Endothelial cell of umbilical vein (primary cell): Measurements from ENCODE around the gene DOCK4. TPM values are rescaled to one million over a fixed set of nuclear protein-coding genes. Genes with fewer than 3 reads are reported as not detected.

Source experiments
- BruUV-seq: library from RNA; stranded (reverse); fragments of 400-500 nt; replicated peaks from 2 replicates; lab custom pipeline; 2021; lab: Mats Ljungman, UMichigan
- CTCF ChIA-PET: fragments of 300-600, 350-600 bp; sonication (Branson Sonifier 250); formaldehyde crosslinking; loops from one replicate; lab custom pipeline; 2021; ENCODE audit warnings: antibody characterized with exemption, inconsistent platforms; lab: Charles Lee
- POLR2A ChIA-PET: fragments of 300-600, 350-600 bp; sonication (Branson Sonifier 250); formaldehyde crosslinking; loops from one replicate; lab custom pipeline; 2021; ENCODE audit warnings: antibody characterized with exemption, inconsistent platforms; lab: Charles Lee
- DNase-seq: peaks from one replicate; pipeline ENCODE4 v3.0.0-alpha.2; 2011; ENCODE audit warnings: low read depth, low spot score
- FAIRE-seq: peaks from 2 replicates; lab custom pipeline; 2011; peaks lifted over from hg19 to GRCh38; lab: Jason Lieb, UNC
- H2AFZ ChIP-seq: 2 replicates; pipeline ENCODE4 v1.6.0; 2012; ENCODE audit warnings: low read depth, low read length, control low read depth, inconsistent platforms
- H3K27ac ChIP-seq: 2 replicates; pipeline ENCODE4 v1.5.1; 2011; ENCODE audit warnings: low read depth, mild to moderate bottlenecking, control low read depth, low read length, moderate library complexity; ENCODE audit not compliant: insufficient read depth
- H3K27me3 ChIP-seq, 2 experiments: 2 replicates each; pipeline versions ENCODE4 v1.6.0 to v1.6.1; 2011; ENCODE audit warnings: low read length in 2 of 2, mixed read lengths in 1 of 2; ENCODE audit not compliant: control insufficient read depth in 2 of 2, insufficient read depth in 2 of 2
- H3K36me3 ChIP-seq, 2 experiments: 2 replicates in 1 of 2; 3 replicates in 1 of 2; pipeline ENCODE4 v1.5.1; 2011; ENCODE audit warnings: low read length in 2 of 2, mild to moderate bottlenecking in 1 of 2, moderate library complexity in 1 of 2; ENCODE audit not compliant: control insufficient read depth in 2 of 2, insufficient read depth in 2 of 2; ENCODE audit errors: extremely low read depth in 1 of 2
- H3K4me1 ChIP-seq: 3 replicates; pipeline ENCODE4 v1.5.1; 2011; ENCODE audit warnings: mild to moderate bottlenecking, low read length; ENCODE audit not compliant: control insufficient read depth, insufficient read depth; ENCODE audit errors: extremely low read depth
- H3K4me2 ChIP-seq: 2 replicates; pipeline ENCODE4 v1.6.1; 2011; ENCODE audit warnings: low read length, control low read depth, mixed read lengths; ENCODE audit not compliant: insufficient read depth
- H3K4me3 ChIP-seq, 3 experiments: fragments of 200-600 bp in 1 of 3; sonication (generic), shearing (Covaris generic) in 1 of 3; replicated peaks in 1 of 3; 2 replicates each; pipeline ENCODE4 v1.5.1; 2011 to 2016; ENCODE audit warnings: control low read depth in 3 of 3, low read length in 3 of 3, mild to moderate bottlenecking in 2 of 3, inconsistent platforms in 1 of 3, low read depth in 1 of 3, moderate library complexity in 1 of 3; ENCODE audit not compliant: insufficient read depth in 1 of 3
- H3K79me2 ChIP-seq: 2 replicates; pipeline ENCODE4 v1.6.0; 2012; ENCODE audit warnings: low read length, inconsistent platforms; ENCODE audit not compliant: control insufficient read depth, insufficient read depth
- H3K9ac ChIP-seq: replicated peaks from 2 replicates; pipeline ENCODE3; 2011; ENCODE audit warnings: low read length, control low read depth; ENCODE audit not compliant: insufficient read depth; ENCODE audit errors: extremely low read depth
- H3K9me1 ChIP-seq: replicated peaks from 3 replicates; pipeline ENCODE4 v1.6.0; 2011; ENCODE audit warnings: mild to moderate bottlenecking, low read length; ENCODE audit not compliant: control insufficient read depth, insufficient read depth; ENCODE audit errors: extremely low read depth
- H3K9me3 ChIP-seq: replicated peaks from 2 replicates; pipeline ENCODE4 v1.5.1; 2012; ENCODE audit warnings: low read length, inconsistent platforms; ENCODE audit not compliant: control insufficient read depth, insufficient read depth
- H4K20me1 ChIP-seq: replicated peaks from 2 replicates; pipeline ENCODE3; 2011; ENCODE audit warnings: mild to moderate bottlenecking, low read length; ENCODE audit not compliant: control insufficient read depth, insufficient read depth; ENCODE audit errors: extremely low read depth
- EZH2 ChIP-seq: IDR thresholded peaks from 2 replicates; pipeline ENCODE4 v1.6.1; 2012; ENCODE audit warnings: borderline replicate concordance, low read depth, mild to moderate bottlenecking, moderate library complexity, low read length, inconsistent platforms; ENCODE audit not compliant: severe bottlenecking
- FOS ChIP-seq: IDR thresholded peaks from 2 replicates; pipeline ENCODE4 v1.6.1; 2011; ENCODE audit warnings: mild to moderate bottlenecking, low read length, moderate library complexity, borderline replicate concordance; ENCODE audit not compliant: insufficient read depth
- GATA2 ChIP-seq: IDR thresholded peaks from 2 replicates; pipeline ENCODE4 v1.7.0; 2011; ENCODE audit warnings: low read depth, mild to moderate bottlenecking, moderate library complexity, mixed read lengths, low read length; ENCODE audit not compliant: insufficient read length, insufficient read depth
- JUN ChIP-seq: IDR thresholded peaks from 2 replicates; pipeline ENCODE4 v1.6.1; 2011; ENCODE audit warnings: borderline replicate concordance, low read depth; ENCODE audit not compliant: insufficient read length, insufficient read depth
- MYC ChIP-seq: IDR thresholded peaks from one replicate; pipeline ENCODE4 v1.6.1; 2011; ENCODE audit warnings: mild to moderate bottlenecking, low read depth, low read length
- POLR2A ChIP-seq: IDR thresholded peaks from 2 replicates; pipeline ENCODE4 v1.6.1; 2012; ENCODE audit warnings: low read depth, mild to moderate bottlenecking, control low read depth, low read length
- POLR2AphosphoS5 ChIP-seq: IDR thresholded peaks from 2 replicates; pipeline ENCODE4 v1.6.1; 2012; ENCODE audit warnings: low read depth, mild to moderate bottlenecking, control low read depth, low read length, moderate library complexity; ENCODE audit not compliant: insufficient read depth
- dilution Hi-C: fragments of 300-500 bp; cut with MboI; formaldehyde crosslinking; loops from one replicate; pipeline ENCODE4 v1.15.0; 2019; ENCODE audit warnings: low sequenced_read_pairs; ENCODE audit not compliant: extremely low pct_ligation_motif_present
- intact Hi-C: fragments of 100-400 bp; cut with micrococcal nuclease; formaldehyde crosslinking; loops from one replicate; pipeline ENCODE4 v1.10.0; 2022
- polyA plus RNA-seq, 4 experiments: library from polyadenylated mRNA; depleted of rRNA in 3 of 4; stranded (reverse) in 3 of 4; unstranded in 1 of 4; fragments of >200 nt; gene quantifications; 2 replicates each; pipeline versions ENCODE4 v1.2.1 to v1.2.3, GENCODE V29; 2011 to 2012; ENCODE audit warnings: missing spikeins in 1 of 4
- total RNA-seq: library from RNA; stranded (reverse); gene quantifications from 2 replicates; pipeline ENCODE4 v1.2.3, GENCODE V29; 2021
- TF ChIP-seq, protein P1 (sequence below): IDR thresholded peaks from 2 replicates; pipeline ENCODE4 v1.6.1; 2011; ENCODE audit not compliant: insufficient read depth, insufficient read length
- TF ChIP-seq, protein P2 (sequence below), 2 donors: IDR thresholded peaks; 1 replicate in 1 of 2; 2 replicates in 1 of 2; pipeline ENCODE4 v1.5.1; 2011; ENCODE audit warnings: low read length in 2 of 2, mild to moderate bottlenecking in 2 of 2, moderate library complexity in 2 of 2, control low read depth in 1 of 2, inconsistent platforms in 1 of 2, low read depth in 1 of 2; ENCODE audit not compliant: insufficient read depth in 1 of 2; ENCODE audit errors: extremely low read depth in 1 of 2

Gene DOCK4
- total and polyA plus RNA-seq, 2 donors (not counting 3 experiments of a cell fraction or from before 2014, with no cell fraction given): 47.4 to 164 TPM

DNA sequence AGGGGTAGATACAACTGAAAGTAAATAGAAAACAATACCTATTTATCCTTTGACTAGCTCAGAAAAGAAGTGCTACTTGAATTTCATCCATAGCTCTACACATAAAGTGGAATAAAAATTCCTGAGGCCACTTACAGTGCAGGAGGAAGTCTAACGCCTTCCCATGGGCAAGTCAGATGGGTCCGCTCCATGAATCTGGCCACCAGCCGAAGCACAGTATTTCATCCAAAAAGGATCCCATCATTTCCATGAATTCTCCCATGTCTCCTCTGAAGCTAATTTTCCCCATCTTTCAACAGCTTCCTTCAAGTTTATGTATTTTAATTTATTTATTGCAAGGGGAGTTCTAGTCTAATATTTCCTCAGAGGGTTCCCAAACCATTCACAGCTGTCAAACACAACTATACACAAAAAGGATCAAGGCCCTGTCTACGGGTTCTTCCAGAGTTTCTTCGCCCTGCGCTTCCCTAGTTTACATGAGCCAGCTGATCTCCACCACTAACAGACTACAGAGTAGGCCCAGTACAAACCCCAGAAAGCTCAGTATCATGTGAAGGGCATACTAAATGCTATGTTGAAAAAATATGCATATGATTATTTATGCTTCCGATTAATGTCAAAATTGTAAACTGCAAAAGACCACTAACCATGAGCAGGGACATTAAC is 184.7 kb downstream of the DOCK4 start:
- peaks cover 86% of the 10 kb centered on the region for H3K79me2 ChIP-seq
- H3K9ac ChIP-seq: no peak overlapping the region
- POLR2A ChIA-PET: interaction anchor here (1.0 kb wide), 1 partner anchor 184 kb away, joined by 4 read pairs; no protein-coding TSS in a partner anchor
- no peaks in the 10 kb centered on the region for H3K9me1 ChIP-seq
- no peak overlapping the region for H2AFZ ChIP-seq
- CTCF ChIA-PET: interaction anchor here (0.7 to 1.8 kb wide), 2 partner anchors 10 to 59 kb away, joined by 3 to 4 read pairs; no protein-coding TSS in a partner anchor
- no peaks in the 10 kb centered on the region for H3K27me3 ChIP-seq
- DNase-seq (no peak), FAIRE-seq (no peak)
- no TSS peak for BruUV-seq
- dilution Hi-C loops (no loop called here), intact Hi-C loops (loop anchor here (10.0 kb wide), 1 partner anchor 393 kb away; no protein-coding TSS in a partner anchor)
- no peak overlapping the region for H3K27ac ChIP-seq
- TF ChIP-seq POLR2AphosphoS5 (no peak), POLR2A (no peak), JUN (no peak), MYC (no peak), FOS (no peak), GATA2 (no peak), EZH2 (no peak)
- TF ChIP-seq, protein P1, sequence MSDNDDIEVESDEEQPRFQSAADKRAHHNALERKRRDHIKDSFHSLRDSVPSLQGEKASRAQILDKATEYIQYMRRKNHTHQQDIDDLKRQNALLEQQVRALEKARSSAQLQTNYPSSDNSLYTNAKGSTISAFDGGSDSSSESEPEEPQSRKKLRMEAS: no peak
- TF ChIP-seq, protein P2, sequence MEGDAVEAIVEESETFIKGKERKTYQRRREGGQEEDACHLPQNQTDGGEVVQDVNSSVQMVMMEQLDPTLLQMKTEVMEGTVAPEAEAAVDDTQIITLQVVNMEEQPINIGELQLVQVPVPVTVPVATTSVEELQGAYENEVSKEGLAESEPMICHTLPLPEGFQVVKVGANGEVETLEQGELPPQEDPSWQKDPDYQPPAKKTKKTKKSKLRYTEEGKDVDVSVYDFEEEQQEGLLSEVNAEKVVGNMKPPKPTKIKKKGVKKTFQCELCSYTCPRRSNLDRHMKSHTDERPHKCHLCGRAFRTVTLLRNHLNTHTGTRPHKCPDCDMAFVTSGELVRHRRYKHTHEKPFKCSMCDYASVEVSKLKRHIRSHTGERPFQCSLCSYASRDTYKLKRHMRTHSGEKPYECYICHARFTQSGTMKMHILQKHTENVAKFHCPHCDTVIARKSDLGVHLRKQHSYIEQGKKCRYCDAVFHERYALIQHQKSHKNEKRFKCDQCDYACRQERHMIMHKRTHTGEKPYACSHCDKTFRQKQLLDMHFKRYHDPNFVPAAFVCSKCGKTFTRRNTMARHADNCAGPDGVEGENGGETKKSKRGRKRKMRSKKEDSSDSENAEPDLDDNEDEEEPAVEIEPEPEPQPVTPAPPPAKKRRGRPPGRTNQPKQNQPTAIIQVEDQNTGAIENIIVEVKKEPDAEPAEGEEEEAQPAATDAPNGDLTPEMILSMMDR (IDR thresholded peaks at IDR 0.05; ENCODE audit: extremely low read depth in 1 of 2, insufficient read depth in 1 of 2, low read depth in 1 of 2, low read length in 2 of 2): no peak
- peaks cover 4% of the 10 kb centered on the region for H4K20me1 ChIP-seq
- H3K4me2 ChIP-seq: no peak overlapping the region
- H3K4me1 ChIP-seq: peaks cover 43% of the 10 kb centered on the region
- no peaks in the 10 kb centered on the region for H3K36me3 ChIP-seq
- no peaks in the 10 kb centered on the region for H3K9me3 ChIP-seq
- no peak overlapping the region for H3K4me3 ChIP-seq
